ENCODE measurements around the gene G6PC3.

DNA sequence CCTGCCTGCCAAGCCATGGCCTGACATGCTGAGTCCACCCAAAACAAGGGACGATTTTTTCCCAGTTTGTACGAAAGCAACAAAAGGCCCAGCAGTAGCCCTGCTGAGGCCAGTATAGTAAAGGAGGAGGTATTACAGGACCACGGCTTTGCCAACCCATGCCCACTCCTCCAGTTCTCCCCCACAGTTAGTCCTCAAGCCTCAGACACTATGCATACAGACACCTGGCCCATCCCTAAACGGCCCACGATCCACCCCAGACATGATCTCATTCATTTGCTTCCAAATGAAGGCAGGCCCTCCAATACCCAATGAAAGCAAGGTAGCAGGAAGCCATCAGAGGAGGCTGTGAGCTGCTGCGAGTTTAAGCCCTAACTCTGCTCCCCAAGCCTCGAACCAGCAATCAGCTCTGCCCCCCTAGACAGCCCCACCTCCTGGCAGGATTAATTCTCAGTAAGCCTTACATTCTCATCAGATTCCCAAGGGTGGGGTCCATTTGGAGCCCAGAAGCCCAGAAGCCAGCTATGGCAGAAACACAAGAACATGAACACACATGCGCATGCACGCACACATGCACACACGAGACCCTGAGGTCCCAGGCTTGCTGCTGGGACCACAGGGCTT is 48.0 kb downstream of the G6PC3 start:
- TF ChIP-seq POLR2A (IDR thresholded peaks at IDR 0.05; ENCODE audit: low read length) (no peak), GATA1 (IDR thresholded peaks at IDR 0.05; ENCODE audit: low read depth, low read length) (no peak)
